ENCODE data around the gene PTRH1.

Gene PTRH1

DNA sequence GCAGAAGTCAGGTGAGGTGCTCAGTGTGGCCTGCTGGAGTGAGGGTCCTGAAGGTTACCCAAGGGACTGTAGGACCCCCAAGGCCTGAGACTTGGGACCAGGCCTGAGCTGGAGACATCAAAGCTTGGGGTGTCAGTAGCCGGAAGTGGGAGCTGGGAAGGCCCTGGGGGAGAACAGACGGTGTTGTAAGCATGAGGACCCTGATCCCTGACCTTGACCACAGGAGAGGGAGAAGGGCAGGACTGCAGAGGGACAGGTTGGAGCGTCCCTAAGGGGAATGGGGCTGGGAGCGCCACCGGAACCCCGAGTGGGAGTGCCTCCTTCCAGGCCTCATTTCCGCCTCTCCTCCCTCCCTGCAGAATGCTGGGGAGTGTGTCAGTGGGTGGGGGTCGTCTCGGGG lies 949 bp upstream of the PTRH1 start:
- DNase-seq, result no peak

DNA sequence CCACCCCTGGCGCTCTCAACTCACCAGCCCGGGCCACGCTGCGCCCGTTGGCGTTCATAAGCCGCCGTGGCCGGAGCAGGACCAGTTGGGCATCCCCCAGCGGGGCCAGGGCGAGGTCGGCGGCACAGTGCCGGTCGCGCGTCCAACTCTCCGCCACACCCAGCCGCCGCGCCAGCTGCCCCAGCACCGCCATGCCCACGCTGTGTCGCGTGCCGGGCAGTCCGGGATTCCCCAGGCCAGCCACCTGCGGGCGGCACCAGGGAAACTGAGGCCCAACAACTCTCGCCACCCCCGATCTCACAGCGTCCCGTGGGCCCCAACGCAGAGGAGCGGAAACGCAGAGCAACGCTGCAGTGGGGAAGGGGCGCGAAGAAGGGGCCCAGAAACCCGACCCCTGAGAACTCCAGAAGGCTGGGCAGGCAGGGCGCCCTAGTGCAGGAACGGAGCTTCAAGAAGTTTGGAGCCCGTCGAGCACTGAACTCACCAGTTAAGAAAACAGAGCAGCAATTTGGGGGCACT lies 453 bp downstream of the PTRH1 start:
- no peak for DNase-seq

- no peak for DNase-seq
These were observed 1.3 kb downstream of the PTRH1 start for GRCh38 chr9:127714020-127714750.

DNA sequence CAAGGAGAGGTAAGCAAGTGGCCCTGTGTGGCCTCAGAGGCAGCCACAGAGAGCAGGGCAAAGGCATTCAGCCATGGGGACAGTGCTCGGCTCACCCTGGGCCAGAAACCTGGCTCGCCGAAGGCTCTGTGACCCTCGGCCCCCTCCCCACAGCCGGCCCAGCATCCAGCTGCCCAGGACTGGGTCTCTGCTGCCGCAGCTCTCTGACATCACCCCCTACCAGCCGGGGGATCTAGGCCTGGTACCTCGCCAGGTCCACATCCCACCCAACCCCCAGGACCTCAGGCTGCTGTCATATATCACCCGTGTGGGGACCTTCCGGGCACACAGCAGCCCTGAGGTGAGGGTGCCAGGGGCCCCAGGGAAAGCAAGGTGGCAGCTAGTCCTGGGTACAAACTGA lies 2.6 kb downstream of the PTRH1 start:
- DNase-seq, result no peak

GRCh38 chr9:127712371-127712770 lies 3.1 kb downstream of the PTRH1 start:
- DNase-seq, result no peak

DNA sequence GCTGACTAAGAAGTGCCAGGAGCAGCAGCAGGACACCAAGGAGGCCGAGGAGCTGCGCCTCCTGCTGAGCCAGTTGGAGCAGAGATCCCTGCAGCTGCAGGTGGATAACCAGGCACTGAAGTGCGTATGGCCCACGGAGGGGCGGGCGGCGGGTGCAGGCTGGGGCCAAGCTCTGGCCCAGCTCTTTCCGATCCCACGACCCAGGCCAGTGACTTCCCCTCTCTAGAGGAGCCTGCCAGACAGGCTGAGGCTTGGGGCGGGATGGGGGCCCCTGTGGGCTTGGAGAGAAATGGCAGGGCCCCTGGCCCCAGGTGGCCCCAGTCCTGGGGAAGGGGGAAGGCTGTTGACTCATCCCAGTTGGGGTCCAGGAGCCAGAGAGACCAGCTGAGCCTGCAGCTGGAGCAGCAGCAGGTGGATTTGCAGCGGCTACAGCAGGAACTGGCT lies 3.6 kb downstream of the PTRH1 start:
- DNase-seq, result no peak

DNA sequence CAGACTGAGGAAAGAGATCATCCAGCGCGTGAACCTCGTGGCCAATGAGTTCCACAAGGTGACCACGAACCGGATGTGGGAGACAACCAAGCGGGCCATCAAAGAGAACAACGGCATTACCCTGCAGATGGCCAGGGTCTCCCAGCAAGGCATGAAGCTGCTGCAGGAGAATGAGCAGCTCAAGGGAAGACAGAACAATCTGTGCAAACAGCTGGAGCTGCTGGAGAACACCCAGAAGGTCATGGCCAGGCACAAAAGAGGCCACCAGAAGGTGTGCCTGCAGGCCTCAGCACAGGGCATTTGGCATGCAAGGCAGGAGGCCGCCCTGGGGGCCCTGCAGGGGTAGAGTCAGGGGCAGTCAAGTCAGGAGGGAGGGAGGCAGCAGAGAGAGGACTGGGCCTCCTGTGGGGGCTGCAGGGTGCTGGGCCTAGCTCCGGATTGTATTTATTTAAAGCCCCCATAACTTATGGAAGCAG lies 4.2 kb downstream of the PTRH1 start:
- no peak for DNase-seq

GRCh38 chr9:127710204-127710783 lies 5.2 kb downstream of the PTRH1 start:
- DNase-seq, result no peak

- no peak for DNase-seq
These were observed 6.4 kb downstream of the PTRH1 start for GRCh38 chr9:127708952-127709587.

GRCh38 chr9:127707766-127708165 lies 7.7 kb downstream of the PTRH1 start:
- no peak for DNase-seq

DNA sequence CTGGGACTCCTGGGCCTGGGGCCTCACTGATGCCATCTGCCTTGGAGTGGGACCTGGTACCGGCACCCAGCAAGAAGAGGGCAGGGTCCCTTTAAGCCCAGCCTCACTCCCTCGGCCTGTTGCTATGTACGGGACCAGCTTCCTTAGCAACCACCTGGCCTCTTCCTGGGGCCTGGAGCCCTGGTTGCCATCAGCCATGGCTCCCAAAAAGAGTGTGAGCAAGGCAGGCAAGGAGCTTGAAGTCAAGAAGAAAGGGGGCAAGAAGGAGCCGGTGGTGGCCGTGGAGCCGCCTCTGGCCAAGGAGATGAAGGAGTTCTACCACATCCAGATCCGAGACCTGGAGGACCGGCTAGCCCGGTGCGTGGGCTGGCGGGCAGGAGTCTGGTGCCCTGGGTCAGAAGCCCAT lies 8.6 kb downstream of the PTRH1 start, which contains the start of gene CFAP157:
TSS of gene CFAP157 (plus strand) at position 153 of the 406 bp plus-strand sequence. CDS start at position 197, 44 bp downstream.
- no peak for DNase-seq

DNA sequence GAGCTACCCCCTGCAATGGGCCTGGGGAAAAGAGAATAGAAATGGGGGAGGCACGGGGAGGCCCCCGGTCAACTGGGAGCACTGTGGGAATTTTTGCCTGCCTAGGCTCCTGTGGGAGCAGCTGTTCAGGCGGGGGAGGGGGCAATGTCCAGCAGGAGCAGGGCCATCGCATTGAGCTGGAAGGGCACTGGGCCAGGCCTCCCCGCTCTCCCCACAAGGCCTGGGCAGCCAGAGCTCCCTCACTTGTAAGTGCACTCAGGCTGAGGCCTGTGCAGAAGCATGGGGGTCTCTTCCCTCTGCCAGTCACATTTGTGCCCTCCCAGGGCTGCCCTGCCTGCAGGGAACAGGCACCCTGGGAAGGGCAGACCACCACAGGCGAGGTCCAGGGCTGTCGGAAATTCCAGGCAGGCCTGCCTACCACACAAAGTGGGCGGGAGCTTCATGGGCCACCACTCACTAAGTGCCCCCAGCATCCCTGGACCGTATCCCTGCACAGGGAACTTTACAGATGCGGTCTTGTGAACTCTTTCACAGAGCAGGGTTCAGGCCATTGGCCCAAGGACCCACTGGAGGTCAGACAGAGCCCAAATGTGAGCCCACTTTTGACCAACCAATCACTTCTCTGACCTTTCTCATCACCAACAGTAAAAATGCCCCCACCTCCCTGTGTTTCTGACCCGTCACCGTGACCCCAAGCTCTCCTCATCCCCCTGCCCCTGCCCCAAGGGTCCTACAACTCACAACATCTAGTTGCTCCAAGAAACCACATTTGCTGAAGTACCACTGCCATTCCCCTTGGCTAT lies 9.7 kb downstream of the PTRH1 start:
- no peak for DNase-seq

DNA sequence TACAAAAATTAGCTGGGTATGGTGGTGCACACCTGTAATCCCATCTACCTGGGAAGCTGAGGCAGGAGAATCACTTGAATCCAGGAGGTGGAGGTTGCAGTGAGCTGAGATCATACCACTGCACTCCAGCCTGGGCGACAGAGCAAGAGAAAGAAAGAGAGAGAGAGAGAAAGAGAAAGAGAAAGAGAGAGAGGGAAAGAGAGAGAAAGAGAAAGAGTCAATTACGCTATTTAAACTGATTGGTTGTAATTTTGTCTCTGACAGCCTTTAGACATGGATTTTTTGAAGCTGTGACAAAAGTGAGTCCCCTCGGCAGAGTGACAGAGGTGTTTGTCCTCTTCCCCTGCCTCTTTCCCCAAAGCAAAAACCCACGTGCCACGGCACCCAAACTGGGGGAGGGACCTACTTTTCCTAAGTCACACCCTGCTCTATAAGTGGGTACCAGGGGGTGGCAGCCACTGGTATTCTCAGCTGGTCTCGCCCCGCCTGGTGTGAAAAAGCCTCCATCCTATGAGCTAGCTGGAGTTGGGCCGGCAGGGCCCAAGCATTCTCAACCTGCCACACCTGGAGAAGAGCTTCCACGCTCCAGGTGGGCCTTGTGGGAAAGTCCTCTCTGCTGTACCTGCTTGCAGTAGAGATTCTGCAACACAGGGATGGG lies 12.0 kb downstream of the PTRH1 start:
- DNase-seq, result no peak

DNA sequence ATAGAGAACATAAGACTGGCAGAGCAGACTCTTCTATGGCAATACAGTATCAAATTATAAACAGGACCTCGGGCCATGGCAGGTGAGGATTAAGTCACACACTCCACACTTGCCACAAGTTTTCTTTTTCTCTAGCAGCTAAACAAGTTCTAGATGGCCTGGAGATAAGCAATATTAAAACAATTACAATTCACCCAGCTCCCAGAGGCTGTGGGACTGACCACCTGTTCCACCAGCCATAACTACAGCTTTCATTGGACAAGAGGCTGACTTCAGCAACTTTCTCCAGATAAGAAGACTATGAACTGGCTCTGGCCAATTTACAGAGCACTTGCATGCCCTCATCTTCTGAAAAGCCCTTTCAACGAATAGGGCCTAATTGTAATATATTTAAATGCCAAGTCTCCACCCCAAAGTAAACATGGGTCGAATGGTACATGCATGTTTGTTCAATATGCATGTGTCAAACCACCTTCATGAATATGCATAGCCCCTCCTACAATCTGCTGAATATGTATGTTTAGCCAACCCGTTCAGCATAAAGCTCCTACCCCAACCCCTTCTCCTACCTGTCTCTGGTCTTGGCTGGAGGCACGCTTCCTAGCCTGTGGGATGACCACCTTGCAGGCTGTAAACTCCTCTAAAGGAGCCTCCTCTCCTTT lies 14.7 kb downstream of the PTRH1 start:
- no peak for DNase-seq

DNA sequence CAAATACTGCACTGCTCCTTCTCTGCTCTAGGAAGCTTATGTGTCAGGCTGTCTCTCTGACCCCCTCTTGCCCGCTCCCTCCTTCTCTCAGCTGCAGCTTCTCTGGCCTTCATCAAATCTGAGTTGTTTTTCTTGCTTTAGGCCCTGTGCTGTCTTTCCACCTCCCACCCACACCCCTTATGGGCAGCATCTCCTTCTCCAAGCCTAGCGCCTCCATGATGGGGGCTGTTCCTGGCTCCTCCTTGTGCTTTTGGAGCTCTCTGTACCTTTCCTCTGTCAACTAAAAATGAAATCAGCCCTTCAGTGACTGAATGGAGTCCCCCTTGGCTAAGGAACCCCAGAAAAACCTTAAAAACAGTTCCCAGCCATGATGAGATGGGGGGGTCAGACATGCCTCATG lies 15.3 kb downstream of the PTRH1 start:
- DNase-seq, result no peak

GRCh38 chr9:127698985-127699670 lies 16.3 kb downstream of the PTRH1 start:
- no peak for DNase-seq

DNA sequence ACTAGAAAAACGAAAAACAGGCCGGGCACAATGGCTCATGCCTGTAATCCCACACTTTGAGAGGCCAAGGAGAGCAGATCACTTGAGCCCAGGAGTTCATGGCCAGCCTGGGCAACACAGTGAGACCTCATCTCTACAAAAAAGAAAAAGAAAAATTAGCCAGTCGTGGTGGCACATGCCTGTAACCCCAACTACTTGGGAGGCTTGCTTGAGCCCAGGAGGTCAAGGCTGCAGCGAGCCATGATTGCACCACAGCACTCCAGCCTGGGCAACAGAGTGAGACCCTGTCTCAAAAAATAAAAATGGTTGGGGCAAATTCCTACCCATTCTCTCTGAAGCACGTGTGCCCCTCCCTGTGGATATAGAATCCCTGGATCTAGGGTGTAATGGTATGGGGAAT lies 17.1 kb downstream of the PTRH1 start:
- no peak for DNase-seq

DNA sequence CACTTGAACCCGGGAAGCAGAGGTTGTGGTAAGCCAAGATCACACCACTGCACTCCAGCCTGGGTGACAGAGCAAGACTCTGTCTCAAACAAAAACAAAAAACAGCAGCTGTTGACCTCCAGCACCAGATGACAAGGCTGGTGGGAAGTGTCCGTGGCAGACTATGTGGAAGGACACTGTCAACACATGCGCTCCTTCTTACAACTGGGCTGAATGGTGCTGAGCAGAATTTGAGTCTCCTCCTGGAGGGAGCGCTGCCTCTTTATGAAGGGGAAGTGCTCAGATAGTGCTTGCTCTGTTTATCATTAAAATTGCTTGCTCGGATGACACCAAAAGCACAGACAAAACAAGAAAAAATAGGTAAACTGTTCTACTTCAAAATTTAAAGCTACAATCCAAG lies 17.9 kb downstream of the PTRH1 start:
- DNase-seq, result no peak

GRCh38 chr9:127694890-127695720 lies 20.4 kb downstream of the PTRH1 start:
- no peak for DNase-seq

DNA sequence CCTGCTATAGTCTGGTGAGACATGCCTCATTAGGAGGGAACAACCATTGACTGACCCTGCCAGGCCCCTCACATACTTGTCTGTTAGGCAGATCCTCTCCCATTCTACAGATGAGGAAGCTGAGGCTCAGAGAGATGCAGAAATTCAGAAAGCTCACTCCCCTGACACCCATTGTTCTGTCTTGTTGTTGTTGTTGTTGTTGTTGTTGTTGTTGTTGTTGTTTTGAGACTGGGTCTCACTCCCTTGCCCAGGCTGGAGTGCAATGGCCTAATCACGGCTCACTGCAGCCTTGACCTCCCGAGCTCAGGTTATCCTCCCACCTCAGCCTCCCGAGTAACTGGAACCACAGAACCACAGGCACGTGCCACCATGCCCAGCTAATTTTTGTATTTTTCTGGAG lies 21.8 kb downstream of the PTRH1 start:
- no peak for DNase-seq

Measured in SIG-M5 (cell line).